Panc1 (cell line): Measurements from ENCODE around the gene LILRB1.

Source experiments
- TCF7L2 ChIP-seq: IDR thresholded peaks from 2 replicates; pipeline ENCODE4 v1.6.1; 2011; ENCODE audit warnings: mild to moderate bottlenecking, low read depth, low read length, inconsistent platforms
- TF ChIP-seq, protein P1 (sequence below): fragments of 450-650 bp; IDR thresholded peaks from 2 replicates; pipeline ENCODE4 v1.5.1; 2017; ENCODE audit warnings: mild to moderate bottlenecking

DNA sequence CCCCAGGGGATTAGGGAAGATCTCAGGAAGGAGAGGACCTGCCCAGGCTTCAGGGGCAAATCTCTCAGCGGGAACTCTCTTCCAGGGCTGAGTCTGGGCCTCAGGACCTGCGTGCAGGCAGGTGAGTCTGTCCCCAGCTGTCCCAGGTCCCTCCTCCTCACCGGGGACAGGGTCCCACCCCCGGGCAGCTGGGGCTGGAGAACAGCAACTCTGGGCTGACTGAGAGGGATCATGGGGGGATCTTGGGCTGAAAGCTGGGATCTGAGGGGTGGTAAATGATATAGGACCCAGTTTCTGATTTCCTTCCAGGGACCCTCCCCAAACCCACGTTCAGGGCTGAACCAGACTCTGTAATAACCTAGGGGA, 22.5 kb upstream of the LILRB1 start:
- TF ChIP-seq TCF7L2, result no peak
- TF ChIP-seq, protein P1, sequence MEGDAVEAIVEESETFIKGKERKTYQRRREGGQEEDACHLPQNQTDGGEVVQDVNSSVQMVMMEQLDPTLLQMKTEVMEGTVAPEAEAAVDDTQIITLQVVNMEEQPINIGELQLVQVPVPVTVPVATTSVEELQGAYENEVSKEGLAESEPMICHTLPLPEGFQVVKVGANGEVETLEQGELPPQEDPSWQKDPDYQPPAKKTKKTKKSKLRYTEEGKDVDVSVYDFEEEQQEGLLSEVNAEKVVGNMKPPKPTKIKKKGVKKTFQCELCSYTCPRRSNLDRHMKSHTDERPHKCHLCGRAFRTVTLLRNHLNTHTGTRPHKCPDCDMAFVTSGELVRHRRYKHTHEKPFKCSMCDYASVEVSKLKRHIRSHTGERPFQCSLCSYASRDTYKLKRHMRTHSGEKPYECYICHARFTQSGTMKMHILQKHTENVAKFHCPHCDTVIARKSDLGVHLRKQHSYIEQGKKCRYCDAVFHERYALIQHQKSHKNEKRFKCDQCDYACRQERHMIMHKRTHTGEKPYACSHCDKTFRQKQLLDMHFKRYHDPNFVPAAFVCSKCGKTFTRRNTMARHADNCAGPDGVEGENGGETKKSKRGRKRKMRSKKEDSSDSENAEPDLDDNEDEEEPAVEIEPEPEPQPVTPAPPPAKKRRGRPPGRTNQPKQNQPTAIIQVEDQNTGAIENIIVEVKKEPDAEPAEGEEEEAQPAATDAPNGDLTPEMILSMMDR, result no peak
